Measurements from ENCODE around the gene CABP7.

- no peak for TF ChIP-seq POLR2A (IDR thresholded peaks at IDR 0.05)
- TF ChIP-seq CTCF (IDR thresholded peaks at IDR 0.05) = no peak
- TF ChIP-seq POLR2AphosphoS5 (IDR thresholded peaks at IDR 0.05) = no peak
- TF ChIP-seq EP300 (IDR thresholded peaks at IDR 0.05) = no peak
Observed at GRCh38 chr22:29673361-29674066, 46.3 kb upstream of the CABP7 start.

All from upper lobe of left lung (tissue), 4 donors.